Tibial artery (tissue), 4 donors: ENCODE measurements around the gene RPTOR.

Experiments
- DNase-seq, 2 donors: peaks; one replicate each; pipeline ENCODE4 v3.0.0-alpha.2; 2019
- H3K27ac ChIP-seq, 2 donors: fragments of 200-600 bp; sonication (generic) in 1 of 2; 1 replicate in 1 of 2; 2 replicates in 1 of 2; pipeline ENCODE4 v1.5.1; 2018 to 2019; ENCODE audit warnings: mild to moderate bottlenecking in 1 of 2
- H3K27me3 ChIP-seq, 2 donors: fragments of 200-600 bp; sonication (generic) in 1 of 2; one replicate each; pipeline versions ENCODE4 v1.5.1 to v1.6.0; 2016 to 2019
- H3K36me3 ChIP-seq, 3 donors: fragments of 200-600 bp; sonication (generic) in 2 of 3; one replicate each; pipeline ENCODE4 v1.5.1; 2016 to 2019; ENCODE audit warnings: mild to moderate bottlenecking in 2 of 3
- H3K4me1 ChIP-seq, 4 donors: fragments of 200-600 bp; sonication (generic) in 2 of 4; 1 replicate in 3 of 4; 2 replicates in 1 of 4; pipeline ENCODE4 v1.5.1; 2016 to 2019
- H3K4me3 ChIP-seq, 2 donors: fragments of 200-600 bp; sonication (generic) in 1 of 2; 1 replicate in 1 of 2; 2 replicates in 1 of 2; pipeline ENCODE4 v1.5.1; 2018 to 2019; ENCODE audit warnings: mild to moderate bottlenecking in 2 of 2
- H3K9me3 ChIP-seq, 3 donors: fragments of 200-600 bp; sonication (generic) in 1 of 3; one replicate each; pipeline ENCODE4 v1.5.1; 2016 to 2019
- CTCF ChIP-seq, 2 experiments: fragments of 200-600 bp in 1 of 2; fragments of 450-650 bp in 1 of 2; IDR thresholded peaks; one replicate each; pipeline ENCODE4 v1.5.1; 2017 to 2019; ENCODE audit warnings: antibody characterized with exemption in 2 of 2, mild to moderate bottlenecking in 1 of 2, moderate library complexity in 1 of 2
- intact Hi-C: fragments of 100-400 bp; cut with DNase I; formaldehyde crosslinking; loops from one replicate; pipeline ENCODE4 v1.15.0; 2023; ENCODE audit warnings: low total_unique reads

RPTOR gene

GRCh38 chr17:80618304-80618703 is 73.7 kb downstream of the RPTOR start:
- no peak overlapping the region for H3K27ac ChIP-seq
- DNase-seq, result no peak
- peaks cover 0 to 3% (median 0%) of the 10 kb centered on the region in 4 donors for H3K4me1 ChIP-seq
- H3K36me3 ChIP-seq, result no peaks in the 10 kb centered on the region
- no peaks in the 10 kb centered on the region for H3K27me3 ChIP-seq
- intact Hi-C loops, result no loop called here
- no peaks in the 10 kb centered on the region for H3K9me3 ChIP-seq
- H3K4me3 ChIP-seq, result no peak overlapping the region
- no peak for TF ChIP-seq CTCF (IDR thresholded peaks at IDR 0.05)

GRCh38 chr17:80619535-80620235 is 75.0 kb downstream of the RPTOR start:
- no peak for TF ChIP-seq CTCF (IDR thresholded peaks at IDR 0.05)
- H3K4me1 ChIP-seq, result peaks cover 0 to 3% (median 0%) of the 10 kb centered on the region in 4 donors

GRCh38 chr17:80621335-80621996 is 76.8 kb downstream of the RPTOR start:
- Histone ChIP-seq H3K27me3 (no peaks in the 10 kb centered on the region), H3K4me3 (no peak overlapping the region), H3K4me1 (peaks cover 0 to 3% (median 0%) of the 10 kb centered on the region in 4 donors), H3K27ac (no peak overlapping the region), H3K9me3 (no peaks in the 10 kb centered on the region), H3K36me3 (peaks cover 0 to 10% (median 6%) of the 10 kb centered on the region in 3 donors)
- no peak for DNase-seq
- intact Hi-C loops, result no loop called here
- TF ChIP-seq CTCF (IDR thresholded peaks at IDR 0.05), result no peak

More at GRCh38 chr17:80619535-80620235, 75.0 kb downstream of the RPTOR start:
- no peak for DNase-seq
- intact Hi-C loops, result no loop called here
- Histone ChIP-seq H3K27ac (no peak overlapping the region), H3K27me3 (no peaks in the 10 kb centered on the region), H3K36me3 (no peaks in the 10 kb centered on the region), H3K9me3 (no peaks in the 10 kb centered on the region), H3K4me3 (no peak overlapping the region)

GRCh38 chr17:80621997-80622357 is 77.3 kb downstream of the RPTOR start:
- Histone ChIP-seq H3K27ac (no peak overlapping the region), H3K27me3 (no peaks in the 10 kb centered on the region), H3K36me3 (peaks cover 0 to 13% (median 6%) of the 10 kb centered on the region in 3 donors), H3K4me3 (no peak overlapping the region), H3K9me3 (no peaks in the 10 kb centered on the region), H3K4me1 (peaks cover 0 to 3% (median 0%) of the 10 kb centered on the region in 4 donors)
- TF ChIP-seq CTCF (IDR thresholded peaks at IDR 0.05), result no peak
- DNase-seq, result no peak
- intact Hi-C loops, result no loop called here

GRCh38 chr17:80624864-80625263 is 80.2 kb downstream of the RPTOR start:
- Histone ChIP-seq H3K4me1 (peaks cover 0 to 3% (median 0%) of the 10 kb centered on the region in 4 donors), H3K36me3 (peaks cover 0 to 16% (median 6%) of the 10 kb centered on the region in 3 donors), H3K4me3 (no peak overlapping the region), H3K9me3 (no peaks in the 10 kb centered on the region), H3K27me3 (no peaks in the 10 kb centered on the region), H3K27ac (no peak overlapping the region)
- intact Hi-C loops, result no loop called here
- DNase-seq, result no peak
- no peak for TF ChIP-seq CTCF (IDR thresholded peaks at IDR 0.05)
